Tibial nerve (tissue), 4 donors: Measurements from ENCODE around the gene FNDC11.

ENCODE experiments used
- EP300 ChIP-seq, 2 donors: sonication (generic); formaldehyde crosslinking; IDR thresholded peaks; one replicate each; pipeline ENCODE4 v1.6.1; 2017; ENCODE audit warnings: antibody characterized with exemption in 2 of 2, mild to moderate bottlenecking in 1 of 2
- POLR2A ChIP-seq, 2 donors: fragments of 450-650 bp; IDR thresholded peaks; one replicate each; pipeline ENCODE4 v1.6.1; 2017; ENCODE audit warnings: antibody characterized with exemption in 2 of 2, mild to moderate bottlenecking in 2 of 2, moderate library complexity in 2 of 2
- TF ChIP-seq, protein P1 (sequence below), 5 experiments: fragments of 200-600 bp in 3 of 5; fragments of 450-650 bp in 2 of 5; sonication (generic) in 3 of 5; IDR thresholded peaks; one replicate each; pipeline ENCODE4 v1.5.1; 2016 to 2019; ENCODE audit warnings: antibody characterized with exemption in 5 of 5, mild to moderate bottlenecking in 3 of 5, moderate library complexity in 2 of 5

- TF ChIP-seq, protein P1, sequence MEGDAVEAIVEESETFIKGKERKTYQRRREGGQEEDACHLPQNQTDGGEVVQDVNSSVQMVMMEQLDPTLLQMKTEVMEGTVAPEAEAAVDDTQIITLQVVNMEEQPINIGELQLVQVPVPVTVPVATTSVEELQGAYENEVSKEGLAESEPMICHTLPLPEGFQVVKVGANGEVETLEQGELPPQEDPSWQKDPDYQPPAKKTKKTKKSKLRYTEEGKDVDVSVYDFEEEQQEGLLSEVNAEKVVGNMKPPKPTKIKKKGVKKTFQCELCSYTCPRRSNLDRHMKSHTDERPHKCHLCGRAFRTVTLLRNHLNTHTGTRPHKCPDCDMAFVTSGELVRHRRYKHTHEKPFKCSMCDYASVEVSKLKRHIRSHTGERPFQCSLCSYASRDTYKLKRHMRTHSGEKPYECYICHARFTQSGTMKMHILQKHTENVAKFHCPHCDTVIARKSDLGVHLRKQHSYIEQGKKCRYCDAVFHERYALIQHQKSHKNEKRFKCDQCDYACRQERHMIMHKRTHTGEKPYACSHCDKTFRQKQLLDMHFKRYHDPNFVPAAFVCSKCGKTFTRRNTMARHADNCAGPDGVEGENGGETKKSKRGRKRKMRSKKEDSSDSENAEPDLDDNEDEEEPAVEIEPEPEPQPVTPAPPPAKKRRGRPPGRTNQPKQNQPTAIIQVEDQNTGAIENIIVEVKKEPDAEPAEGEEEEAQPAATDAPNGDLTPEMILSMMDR (IDR thresholded peaks at IDR 0.05): no peak
- TF ChIP-seq EP300 (IDR thresholded peaks at IDR 0.05) (no peak), POLR2A (IDR thresholded peaks at IDR 0.05) (no peak)
These were observed 13.1 kb downstream of the FNDC11 start for GRCh38 chr20:63567136-63567385.
